IPS-20b (cell line): ENCODE measurements around the gene RNH1.
"Not testable (repeated sequence)": the region's sequence is repeated elsewhere in the genome, so short reads cannot be mapped to it uniquely, and the experiment has no call there.

Source experiments
- H3K27ac ChIP-seq: one replicate; pipeline ENCODE4 v1.5.1; 2013; ENCODE audit warnings: low read length
- H3K27me3 ChIP-seq: 2 replicates; pipeline ENCODE4 v1.6.1; 2013; ENCODE audit warnings: mild to moderate bottlenecking, low read length, inconsistent platforms; ENCODE audit not compliant: insufficient read depth
- H3K36me3 ChIP-seq: 2 replicates; pipeline ENCODE4 v1.6.1; 2013; ENCODE audit warnings: low read depth, mild to moderate bottlenecking, inconsistent platforms, low read length, moderate library complexity; ENCODE audit not compliant: insufficient read depth
- H3K4me1 ChIP-seq: 2 replicates; pipeline ENCODE4 v1.6.1; 2013; ENCODE audit warnings: mild to moderate bottlenecking, control low read depth, inconsistent platforms, low read length, moderate library complexity; ENCODE audit not compliant: insufficient read depth
- H3K4me3 ChIP-seq: 2 replicates; pipeline ENCODE4 v1.5.1; 2013; ENCODE audit warnings: mild to moderate bottlenecking, low read length, inconsistent platforms
- H3K9ac ChIP-seq: 2 replicates; pipeline ENCODE4 v1.6.1; 2013; ENCODE audit warnings: low read depth, mild to moderate bottlenecking, inconsistent platforms, low read length, moderate library complexity
- H3K9me3 ChIP-seq: 2 replicates; pipeline ENCODE4 v1.6.1; 2013; ENCODE audit warnings: mild to moderate bottlenecking, low read depth, low read length, inconsistent platforms; ENCODE audit not compliant: insufficient read depth

Gene RNH1

DNA sequence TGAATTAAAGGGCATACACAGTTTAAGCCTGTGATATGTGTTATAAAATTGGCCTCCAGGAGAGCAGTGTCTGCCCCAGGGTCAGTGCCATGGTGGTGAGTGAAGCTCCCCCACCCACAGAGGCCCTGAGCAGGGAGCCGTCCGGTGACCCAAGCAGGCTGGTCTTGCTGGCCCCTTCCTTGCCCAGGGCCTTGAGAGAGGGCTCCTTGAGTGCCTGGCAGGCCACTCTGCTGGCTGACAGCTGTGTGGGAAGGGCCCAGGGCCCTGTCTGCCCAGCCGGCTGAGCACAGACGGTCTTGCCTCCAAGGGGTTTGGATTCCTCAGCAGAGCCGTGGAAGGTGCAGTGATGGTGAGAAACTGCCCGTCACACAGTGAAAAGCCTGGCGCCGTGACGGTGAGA, 31.1 kb downstream of the RNH1 start:
- H3K9me3 ChIP-seq: no peaks in the 10 kb centered on the region
- peaks cover 8% of the 10 kb centered on the region for H3K36me3 ChIP-seq
- no peaks in the 10 kb centered on the region; the same call in 1 of the 2 replicates for H3K4me1 ChIP-seq
- no peak overlapping the region for H3K9ac ChIP-seq
- H3K27me3 ChIP-seq: no peaks in the 10 kb centered on the region
- H3K27ac ChIP-seq: no peak overlapping the region
- no peak overlapping the region for H3K4me3 ChIP-seq

DNA sequence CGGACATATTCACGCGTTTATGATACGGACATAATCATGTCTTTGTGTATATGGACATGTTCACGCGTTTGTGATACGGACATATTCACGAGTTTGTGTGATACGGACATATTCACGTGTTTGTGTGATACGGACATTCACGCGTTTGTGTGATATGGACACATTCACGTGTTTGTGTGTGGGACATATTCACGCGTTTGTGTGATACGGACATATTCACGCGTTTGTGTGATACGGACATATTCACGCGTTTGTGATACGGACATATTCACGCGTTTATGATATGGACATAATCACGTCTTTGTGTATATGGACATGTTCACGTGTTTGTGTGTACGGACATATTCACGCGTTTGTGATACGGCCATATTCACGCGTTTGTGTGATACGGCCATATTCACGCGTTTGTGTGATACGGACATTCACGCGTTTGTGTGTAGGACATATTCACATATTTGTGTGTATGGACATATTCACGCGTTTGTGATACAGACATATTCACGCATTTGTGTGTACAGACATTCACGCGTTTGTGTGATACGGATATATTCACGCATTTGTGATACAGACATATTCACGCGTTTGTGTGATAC, 32.0 kb downstream of the RNH1 start:
- H3K4me1 ChIP-seq: no peaks in the 10 kb centered on the region; the same call in 1 of the 2 replicates
- H3K27ac ChIP-seq: no peak overlapping the region
- H3K9me3 ChIP-seq: no peaks in the 10 kb centered on the region
- peaks cover 8% of the 10 kb centered on the region for H3K36me3 ChIP-seq
- no peak overlapping the region for H3K9ac ChIP-seq
- no peak overlapping the region for H3K4me3 ChIP-seq
- H3K27me3 ChIP-seq: no peaks in the 10 kb centered on the region

DNA sequence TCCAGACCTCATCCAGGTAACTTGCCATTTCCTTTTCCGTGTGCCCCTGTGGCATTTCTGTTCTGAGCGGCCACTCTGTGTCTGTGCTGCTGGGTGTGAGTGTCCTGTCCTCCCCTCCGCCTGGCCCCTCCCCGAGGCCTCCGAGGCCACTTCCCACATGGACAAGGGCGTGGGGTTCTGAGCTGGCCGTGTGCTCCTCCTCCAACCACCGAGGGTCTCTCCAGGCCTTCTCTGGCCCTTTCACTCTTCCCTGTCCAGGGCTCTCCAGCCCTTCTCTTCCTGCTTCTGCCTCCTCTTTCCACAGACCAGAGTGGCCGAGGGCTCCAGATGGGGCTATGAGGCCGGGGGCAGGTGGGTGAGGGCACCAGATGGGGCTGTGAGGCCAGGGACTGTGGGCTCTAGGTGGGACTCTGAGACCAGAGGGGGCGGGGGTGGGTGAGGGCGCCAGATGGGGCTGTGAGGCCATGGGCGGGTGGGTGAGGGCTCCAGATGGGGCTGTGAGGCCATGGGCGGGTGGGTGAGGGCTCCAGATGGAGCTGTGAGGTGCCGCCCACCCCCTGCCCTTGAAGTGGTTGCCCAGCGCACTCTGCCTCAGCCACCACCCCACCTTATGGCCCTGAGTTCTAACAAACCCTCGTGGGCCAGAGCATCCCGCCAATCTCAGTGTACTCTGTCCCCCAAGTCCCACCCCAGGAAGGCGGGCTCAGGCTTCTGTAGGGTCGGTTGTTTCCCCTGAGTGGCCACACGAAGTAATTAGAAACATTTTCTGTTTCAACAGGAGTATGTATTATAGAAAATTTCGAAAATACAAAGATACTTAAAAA, 32.9 kb downstream of the RNH1 start:
- H3K27ac ChIP-seq: no peak overlapping the region
- H3K36me3 ChIP-seq: peaks cover 8% of the 10 kb centered on the region; the same call in 1 of the 2 replicates
- peaks cover 3% of the 10 kb centered on the region; the same call in 1 of the 2 replicates for H3K4me1 ChIP-seq
- H3K9me3 ChIP-seq: no peaks in the 10 kb centered on the region
- no peak overlapping the region for H3K9ac ChIP-seq
- H3K27me3 ChIP-seq: no peaks in the 10 kb centered on the region
- H3K4me3 ChIP-seq: no peak overlapping the region

DNA sequence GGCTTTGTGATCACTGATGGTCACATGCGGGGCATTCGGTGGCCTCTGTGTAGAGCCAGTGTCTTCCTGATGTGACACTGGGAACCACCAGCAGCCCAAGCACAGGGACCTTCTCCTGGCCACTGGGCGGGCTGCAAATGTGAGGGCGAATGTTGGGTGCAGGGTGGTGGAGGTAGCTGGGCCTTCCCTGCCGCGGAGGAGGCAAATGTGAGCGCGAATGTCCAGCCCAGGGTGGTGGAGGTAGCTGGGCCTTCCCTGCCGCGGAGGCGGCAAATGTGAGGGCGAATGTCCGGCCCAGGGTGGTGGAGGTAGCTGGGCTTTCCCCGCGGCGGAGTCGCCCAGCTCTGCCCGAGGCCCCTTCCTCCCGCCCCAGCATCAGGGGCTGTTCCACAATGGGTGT, 33.6 kb downstream of the RNH1 start:
- Histone ChIP-seq H3K4me3 (no peak overlapping the region), H3K27ac (no peak overlapping the region), H3K36me3 (peaks cover 8% of the 10 kb centered on the region; the same call in 1 of the 2 replicates), H3K9ac (no peak overlapping the region), H3K9me3 (no peaks in the 10 kb centered on the region), H3K27me3 (no peaks in the 10 kb centered on the region), H3K4me1 (peaks cover 3% of the 10 kb centered on the region; the same call in 1 of the 2 replicates)

DNA sequence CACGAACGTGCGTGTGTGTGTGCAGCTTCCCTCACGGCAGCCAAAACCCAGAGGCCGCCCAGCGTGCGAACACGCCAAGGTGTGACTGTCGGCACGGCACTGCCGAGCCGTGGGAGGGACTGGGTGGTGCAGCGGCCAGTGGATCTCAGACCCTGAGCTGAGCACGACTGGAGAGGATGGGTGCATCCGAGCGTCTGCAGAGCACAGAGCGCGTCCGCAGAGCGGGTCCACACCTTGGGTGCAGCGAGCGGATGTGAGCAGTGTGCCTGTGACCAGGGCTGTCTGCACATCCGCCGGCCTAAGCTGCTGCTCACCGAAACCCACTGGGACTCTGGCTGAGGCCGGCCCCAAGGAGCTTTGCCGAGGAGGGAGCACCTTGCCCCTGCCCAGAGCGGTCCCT, 34.2 kb downstream of the RNH1 start:
- Histone ChIP-seq H3K4me1 (peaks cover 3% of the 10 kb centered on the region; the same call in 1 of the 2 replicates), H3K9ac (no peak overlapping the region), H3K36me3 (peaks cover 8% of the 10 kb centered on the region; the same call in 1 of the 2 replicates)

DNA sequence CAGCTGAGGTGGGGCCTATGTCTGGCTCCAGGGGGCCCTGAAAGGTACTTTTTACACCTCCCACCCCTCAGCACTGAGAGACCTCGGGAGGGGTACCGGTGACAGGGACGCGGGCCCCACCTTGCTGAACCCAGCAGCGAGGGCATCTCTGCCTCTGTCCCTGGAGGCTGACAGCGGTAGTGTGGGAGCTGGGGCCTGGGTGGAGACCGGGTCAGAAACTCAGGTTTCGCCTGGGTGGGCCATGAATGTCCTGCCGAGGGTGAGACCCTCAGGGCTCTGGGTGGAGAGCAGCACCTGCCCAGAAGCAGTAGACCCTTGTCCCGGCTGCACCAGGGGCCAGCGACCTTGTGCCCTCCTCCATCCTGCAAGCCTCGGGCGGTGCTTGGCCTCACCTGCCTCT, 34.8 kb downstream of the RNH1 start:
- H3K9ac ChIP-seq: no peak overlapping the region
- no peak overlapping the region for H3K27ac ChIP-seq

More for the DNA sequence above, 34.2 kb downstream of the RNH1 start:
- Histone ChIP-seq H3K4me3 (no peak overlapping the region), H3K27me3 (no peaks in the 10 kb centered on the region), H3K27ac (no peak overlapping the region), H3K9me3 (no peaks in the 10 kb centered on the region)

DNA sequence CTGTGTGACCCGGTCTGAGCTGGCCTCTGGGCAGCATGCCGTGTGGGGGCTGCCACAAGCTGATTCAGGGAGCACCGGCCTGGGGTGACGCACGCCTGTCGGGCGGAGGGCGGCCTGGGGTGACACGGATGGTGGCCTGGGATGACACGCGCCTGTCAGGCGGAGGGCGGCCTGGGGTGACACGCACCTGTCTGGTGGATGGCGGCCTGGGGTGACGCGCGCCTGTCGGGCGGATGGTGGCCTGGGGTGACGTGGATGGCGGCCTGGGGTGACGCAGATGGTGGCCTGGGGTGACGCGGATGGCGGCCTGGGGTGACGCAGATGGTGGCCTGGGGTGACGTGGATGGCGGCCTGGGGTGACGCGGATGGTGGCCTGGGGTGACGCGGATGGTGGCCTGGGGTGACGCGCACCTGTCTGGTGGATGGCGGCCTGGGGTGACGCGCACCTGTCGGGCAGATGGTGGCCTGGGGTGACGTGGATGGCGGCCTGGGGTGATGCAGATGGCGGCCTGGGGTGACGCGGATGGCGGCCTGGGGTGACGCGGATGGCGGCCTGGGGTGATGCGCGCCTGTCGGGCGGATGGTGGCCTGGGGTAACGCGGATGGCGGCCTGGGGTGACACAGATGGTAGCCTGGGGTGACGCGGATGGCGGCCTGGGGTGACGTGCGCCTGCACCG, 35.4 kb downstream of the RNH1 start:
- no peaks in the 10 kb centered on the region for H3K27me3 ChIP-seq
- H3K27ac ChIP-seq: no peak overlapping the region
- no peak overlapping the region for H3K9ac ChIP-seq
- peaks cover 8% of the 10 kb centered on the region; the same call in 1 of the 2 replicates for H3K36me3 ChIP-seq
- H3K9me3 ChIP-seq: no peaks in the 10 kb centered on the region
- no peak overlapping the region for H3K4me3 ChIP-seq
- H3K4me1 ChIP-seq: peaks cover 3% of the 10 kb centered on the region; the same call in 1 of the 2 replicates

More for the DNA sequence above, 34.8 kb downstream of the RNH1 start:
- Histone ChIP-seq H3K4me3 (no peak overlapping the region), H3K9me3 (no peaks in the 10 kb centered on the region), H3K36me3 (peaks cover 8% of the 10 kb centered on the region; the same call in 1 of the 2 replicates), H3K27me3 (no peaks in the 10 kb centered on the region), H3K4me1 (peaks cover 3% of the 10 kb centered on the region; the same call in 1 of the 2 replicates)

DNA sequence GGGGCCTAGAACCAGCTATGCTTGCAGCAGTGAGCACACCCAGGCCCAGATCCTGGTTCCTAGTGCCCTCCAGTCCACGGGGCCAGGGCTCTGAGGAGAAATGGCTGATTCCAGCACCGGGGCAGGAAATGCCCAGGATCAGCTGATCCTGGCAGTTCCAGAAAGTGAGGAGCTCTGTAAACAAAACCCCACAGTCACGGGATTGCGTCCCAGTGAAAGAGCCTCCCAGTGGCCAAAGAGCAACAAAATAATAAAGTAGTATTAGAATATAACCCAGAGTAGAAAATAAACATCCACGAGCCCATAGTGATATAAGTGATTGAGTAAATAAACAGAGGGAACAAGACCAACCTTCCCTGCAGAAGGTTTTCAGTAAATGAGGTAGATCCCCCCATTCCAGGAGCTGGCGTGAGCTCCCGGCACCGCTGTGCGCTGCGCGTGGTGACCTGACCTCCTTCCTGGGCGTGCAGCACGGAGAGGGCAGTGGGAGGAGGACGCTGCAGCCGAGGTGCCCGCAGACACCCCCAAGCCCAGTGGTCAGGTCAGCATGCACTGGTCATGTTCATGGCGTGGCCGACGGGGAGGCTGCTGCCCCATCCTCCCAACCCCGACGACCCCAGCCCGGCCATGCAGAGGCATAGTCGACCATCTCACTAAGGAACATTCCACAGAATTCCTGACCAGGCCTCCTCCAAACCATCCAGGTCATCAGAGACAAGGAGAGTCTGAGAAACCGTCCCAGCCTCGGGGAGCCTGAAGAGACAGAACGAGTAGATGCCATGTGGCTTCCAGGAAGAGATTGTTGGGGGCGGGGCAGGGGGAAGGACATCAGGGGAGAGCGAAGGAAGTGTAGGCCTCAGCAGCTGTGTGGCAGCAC, 37.1 kb downstream of the RNH1 start:
- Histone ChIP-seq H3K27ac (peak overlapping the region; percentile 92), H3K9ac (peak overlapping the region; percentile 72; the same call in 1 of the 2 replicates)

DNA sequence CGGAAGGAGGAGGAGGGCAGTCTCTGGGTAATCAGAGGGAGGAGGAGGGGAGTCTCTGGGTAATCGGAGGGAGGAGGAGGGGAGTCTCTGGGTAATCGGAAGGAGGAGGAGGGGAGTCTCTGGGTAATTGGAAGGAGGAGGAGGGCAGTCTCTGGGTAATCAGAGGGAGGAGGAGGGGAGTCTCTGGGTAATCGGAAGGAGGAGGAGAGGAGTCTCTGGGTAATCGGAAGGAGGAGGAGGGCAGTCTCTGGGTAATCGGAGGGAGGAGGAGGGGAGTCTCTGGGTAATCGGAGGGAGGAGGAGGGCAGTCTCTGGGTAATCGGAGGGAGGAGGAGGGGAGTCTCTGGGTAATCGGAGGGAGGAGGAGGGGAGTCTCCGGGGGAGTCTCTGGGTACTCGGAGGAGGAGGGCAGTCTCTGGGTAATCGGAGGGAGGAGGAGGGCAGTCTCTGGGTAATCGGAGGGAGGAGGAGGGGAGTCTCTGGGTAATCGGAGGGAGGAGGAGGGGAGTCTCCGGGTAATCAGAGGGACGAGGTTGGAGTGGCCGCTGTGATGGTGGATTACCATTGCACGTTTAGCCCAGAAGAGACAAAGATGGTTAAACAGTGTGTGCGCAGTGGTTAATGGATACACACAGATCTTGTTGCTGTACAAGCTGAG, 37.9 kb downstream of the RNH1 start:
- not testable (repeated sequence) for H3K4me1 ChIP-seq, H3K9me3 ChIP-seq, H3K36me3 ChIP-seq, H3K4me3 ChIP-seq, H3K27me3 ChIP-seq
- Histone ChIP-seq H3K9ac (peak overlapping the region; percentile 72; the same call in 1 of the 2 replicates), H3K27ac (peak overlapping the region; percentile 92)

More for the DNA sequence above, 37.1 kb downstream of the RNH1 start:
- H3K27me3 ChIP-seq: no peaks in the 10 kb centered on the region
- no peaks in the 10 kb centered on the region for H3K9me3 ChIP-seq
- H3K36me3 ChIP-seq: peaks cover 7% of the 10 kb centered on the region; the same call in 1 of the 2 replicates
- no peak overlapping the region for H3K4me3 ChIP-seq
- peaks cover 3% of the 10 kb centered on the region; the same call in 1 of the 2 replicates for H3K4me1 ChIP-seq

DNA sequence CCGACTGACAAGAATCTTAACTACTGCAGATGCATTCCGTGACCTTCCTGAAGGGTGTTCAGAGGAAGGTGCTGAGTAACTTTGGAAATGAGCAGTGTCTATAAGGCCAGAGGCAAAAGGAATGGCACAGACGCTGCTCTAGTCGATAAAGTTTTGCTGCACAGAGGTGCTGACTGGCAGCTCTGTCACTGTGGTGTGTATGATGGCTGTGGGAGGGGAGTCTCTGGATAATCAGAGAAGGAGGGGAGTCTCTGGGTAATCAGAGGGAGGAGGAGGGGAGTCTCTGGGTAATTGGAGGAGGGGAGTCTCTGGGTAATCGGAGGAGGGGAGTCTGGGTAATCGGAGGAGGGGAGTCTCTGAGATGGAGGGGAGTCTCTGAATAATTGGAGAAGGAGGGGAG, 38.5 kb downstream of the RNH1 start:
- no peak overlapping the region for H3K4me3 ChIP-seq
- H3K27ac ChIP-seq: peak overlapping the region; percentile 61
- no peaks in the 10 kb centered on the region for H3K9me3 ChIP-seq
- H3K9ac ChIP-seq: peak overlapping the region; percentile 51; the same call in 1 of the 2 replicates
- peaks cover 4% of the 10 kb centered on the region; the same call in 1 of the 2 replicates for H3K36me3 ChIP-seq
- H3K4me1 ChIP-seq: peaks cover 3% of the 10 kb centered on the region; the same call in 1 of the 2 replicates
- H3K27me3 ChIP-seq: no peaks in the 10 kb centered on the region
